Spleen (tissue), 11 donors: ENCODE results near the gene EPHA7. TPM values are rescaled to one million over a fixed set of nuclear protein-coding genes. Genes with fewer than 3 reads are reported as not detected.

Experiments
- DNase-seq: peaks from one replicate; pipeline ENCODE4 v3.0.0-alpha.2; 2020
- H3K27ac ChIP-seq, 8 donors: fragments of 200-600 bp; sonication (generic) in 7 of 8; 1 replicate in 4 of 8; 2 replicates in 4 of 8; pipeline versions ENCODE4 v1.5.0 to v1.8.0; 2016 to 2021; ENCODE audit warnings: inconsistent platforms in 4 of 8, mild to moderate bottlenecking in 4 of 8, moderate library complexity in 1 of 8
- H3K27me3 ChIP-seq, 7 donors: fragments of 200-600 bp; sonication (generic) in 6 of 7; replicated peaks in 1 of 7; 1 replicate in 4 of 7; 2 replicates in 3 of 7; pipeline versions ENCODE4 v1.5.0 to v1.8.0; 2016 to 2021; ENCODE audit warnings: inconsistent platforms in 3 of 7, mild to moderate bottlenecking in 1 of 7
- H3K36me3 ChIP-seq, 6 donors: fragments of 200-600 bp; sonication (generic) in 5 of 6; 1 replicate in 4 of 6; 2 replicates in 2 of 6; pipeline versions ENCODE4 v1.5.0 to v1.8.0; 2016 to 2021; ENCODE audit warnings: inconsistent platforms in 2 of 6
- H3K4me1 ChIP-seq, 6 donors: fragments of 200-600 bp; sonication (generic) in 5 of 6; 1 replicate in 3 of 6; 2 replicates in 3 of 6; pipeline versions ENCODE4 v1.5.0 to v1.8.0; 2016 to 2021; ENCODE audit warnings: inconsistent platforms in 3 of 6
- H3K4me3 ChIP-seq, 8 donors: fragments of 200-600 bp; sonication (generic) in 7 of 8; 1 replicate in 4 of 8; 2 replicates in 4 of 8; pipeline versions ENCODE4 v1.5.0 to v1.8.0; 2016 to 2021; ENCODE audit warnings: inconsistent platforms in 4 of 8, mild to moderate bottlenecking in 4 of 8, moderate library complexity in 2 of 8
- H3K9me3 ChIP-seq, 8 donors: fragments of 200-600 bp; sonication (generic) in 7 of 8; 1 replicate in 4 of 8; 2 replicates in 4 of 8; pipeline versions ENCODE4 v1.5.0 to v1.8.0; 2016 to 2021; ENCODE audit warnings: inconsistent platforms in 4 of 8
- CTCF ChIP-seq, 11 experiments: fragments of 200-600 bp in 7 of 11; fragments of 450-650 bp in 4 of 11; sonication (generic) in 4 of 11; IDR thresholded peaks in 8 of 11; conservative IDR thresholded peaks in 3 of 11; 1 replicate in 7 of 11; 2 replicates in 4 of 11; pipeline versions ENCODE4 v1.4.0 to v1.8.0; 2016 to 2021; ENCODE audit warnings: antibody characterized with exemption in 11 of 11, inconsistent platforms in 4 of 11, mild to moderate bottlenecking in 1 of 11
- POLR2A ChIP-seq, 3 donors: fragments of 450-650 bp; IDR thresholded peaks; one replicate each; pipeline ENCODE4 v1.5.1; 2017; ENCODE audit warnings: antibody characterized with exemption in 3 of 3, mild to moderate bottlenecking in 1 of 3
- POLR2AphosphoS5 ChIP-seq, 3 donors: sonication (generic); formaldehyde crosslinking; IDR thresholded peaks; one replicate each; pipeline ENCODE4 v1.5.1; 2017; ENCODE audit warnings: antibody characterized with exemption in 3 of 3
- WGBS, 5 donors: extraction: QIAGEN DNeasy Blood & Tissue Kit in 3 of 5; methylation state at CpG; one replicate each; pipeline versions ENCODE4 v1.1.5 to v1.1.7; 2013 to 2018; 5-methylcytosine and 5-hydroxymethylcytosine counted together
- intact Hi-C: fragments of 100-400 bp; cut with DNase I; formaldehyde crosslinking; loops from one replicate; pipeline ENCODE4 v1.15.0; 2023; ENCODE audit warnings: low total_unique reads
- polyA plus RNA-seq, 3 donors: library from polyadenylated mRNA; stranded (reverse); fragments of 200-250 nt; gene quantifications; one replicate each; pipeline ENCODE4 v1.2.1, GENCODE V29; 2013
- total RNA-seq, 7 donors: library from RNA; depleted of rRNA in 3 of 7; stranded (reverse); fragments of >200 nt in 3 of 7; fragmentation: NEBNext Ultra II Directional in 4 of 7; extraction: Animal tissue kit (Norgen Biotek cat#: 25700) in 4 of 7; gene quantifications; one replicate each; pipeline versions ENCODE4 v1.1.0 to v1.2.1, GENCODE V29; 2016 to 2021
- donor health status: healthy with polysubstance abuse.
- donor health status: DM: no; HTN: no; CAD: no; lungs with moderate emphysema.
- donor health status: DM: no; HTN: no; CAD: no.
- donor health status: Bipolar disorder and iron deficiency.
- donor health status: healthy.
- donor health status: DM: no; HTN: no; CAD: no.
- donor health status: DM: yes; HTN: yes; CAD: no.

The EPHA7 gene
- total and polyA plus RNA-seq, 10 donors = 0.78 to 28.8 (median 12.5) TPM

GRCh38 chr6:93272211-93272610 is 147.1 kb downstream of the EPHA7 start:
- no peak for DNase-seq
- Histone ChIP-seq H3K4me1 (no peaks in the 10 kb centered on the region), H3K4me3 (no peak overlapping the region), H3K36me3 (no peaks in the 10 kb centered on the region), H3K27ac (no peak overlapping the region), H3K27me3 (no peaks in the 10 kb centered on the region), H3K9me3 (no peaks in the 10 kb centered on the region)
- TF ChIP-seq POLR2A (IDR thresholded peaks at IDR 0.05) (no peak), POLR2AphosphoS5 (IDR thresholded peaks at IDR 0.05) (no peak), CTCF (IDR thresholded peaks at IDR 0.05 in 8 of 11, conservative IDR thresholded peaks at IDR 0.05 in 3 of 11) (no peak)
- intact Hi-C loops = no loop called here
- 88 to 93% (median 90%) methylated on average over 4 of the region's 4 CpGs for WGBS, 5 donors

DNA sequence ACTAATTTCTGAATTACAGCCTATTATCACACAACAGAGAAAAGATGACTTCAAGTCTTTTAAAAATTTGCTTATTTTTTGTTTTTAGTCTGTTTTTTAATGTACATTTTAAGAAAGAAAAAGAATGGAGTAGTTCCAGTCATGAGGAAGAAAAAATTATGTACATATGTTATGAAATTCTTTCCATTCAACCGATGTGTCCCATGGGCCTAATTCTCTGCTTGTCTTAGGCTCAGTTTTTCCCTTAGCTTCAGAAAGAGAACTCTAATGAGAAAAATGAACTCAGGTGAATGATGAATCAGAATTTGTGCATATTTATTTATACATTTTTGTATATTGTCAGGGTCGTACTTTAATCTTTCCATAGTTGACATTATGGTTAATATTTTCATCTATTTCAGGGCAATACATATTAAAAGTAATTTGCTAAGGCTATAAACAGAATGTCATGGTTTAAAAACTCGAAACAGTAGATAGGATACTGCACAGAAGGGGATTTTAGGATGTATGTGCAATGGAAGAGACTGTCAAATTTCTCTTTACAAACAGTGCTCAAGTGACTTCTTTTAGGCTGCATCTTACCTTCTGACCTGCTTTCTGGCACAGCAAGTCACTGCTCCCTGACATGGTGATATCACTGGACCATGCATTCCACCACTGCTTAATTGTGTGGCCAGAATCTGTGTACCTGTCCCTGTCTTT is 153.1 kb downstream of the EPHA7 start:
- H3K4me3 ChIP-seq = no peak overlapping the region
- H3K27me3 ChIP-seq = no peaks in the 10 kb centered on the region
- H3K36me3 ChIP-seq = no peaks in the 10 kb centered on the region
- intact Hi-C loops = no loop called here
- WGBS, 5 donors = 71 to 80% (median 75%) methylated on average over 3 of the region's 3 CpGs
- H3K27ac ChIP-seq = no peak overlapping the region
- TF ChIP-seq POLR2AphosphoS5 (IDR thresholded peaks at IDR 0.05) (no peak), CTCF (IDR thresholded peaks at IDR 0.05 in 8 of 11, conservative IDR thresholded peaks at IDR 0.05 in 3 of 11) (no peak), POLR2A (IDR thresholded peaks at IDR 0.05) (no peak)
- no peaks in the 10 kb centered on the region for H3K4me1 ChIP-seq
- H3K9me3 ChIP-seq = no peaks in the 10 kb centered on the region
- DNase-seq = no peak

DNA sequence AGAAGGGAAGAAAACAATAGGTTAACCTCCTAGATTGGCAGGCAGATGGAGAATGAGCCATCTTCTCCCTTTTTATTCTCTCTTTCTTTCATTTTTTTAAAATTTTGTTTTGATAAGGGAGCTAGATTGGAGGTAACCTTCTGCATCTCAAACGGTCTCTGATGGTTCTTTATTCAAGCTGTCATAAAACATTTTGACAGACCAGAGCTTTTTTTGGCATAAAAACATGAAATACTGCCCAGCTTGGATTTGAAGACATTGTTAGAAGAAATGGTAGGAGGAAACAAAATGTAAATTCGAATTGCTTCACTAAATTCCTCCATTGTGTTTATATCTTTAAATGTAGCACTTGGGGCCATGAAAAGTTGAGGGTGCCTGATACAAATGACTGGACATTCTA is 158.5 kb downstream of the EPHA7 start:
- H3K36me3 ChIP-seq = no peaks in the 10 kb centered on the region
- WGBS, 5 donors = 37 to 46% (median 37%) methylated on average over 2 of the region's 2 CpGs
- intact Hi-C loops = no loop called here

More for the DNA sequence above, 158.5 kb downstream of the EPHA7 start:
- Histone ChIP-seq H3K27me3 (no peaks in the 10 kb centered on the region), H3K27ac (no peak overlapping the region), H3K4me1 (no peaks in the 10 kb centered on the region), H3K4me3 (no peak overlapping the region), H3K9me3 (no peaks in the 10 kb centered on the region)
- DNase-seq = no peak
- TF ChIP-seq POLR2AphosphoS5 (IDR thresholded peaks at IDR 0.05) = no peak
- no peak for TF ChIP-seq CTCF (IDR thresholded peaks at IDR 0.05 in 8 of 11, conservative IDR thresholded peaks at IDR 0.05 in 3 of 11)
- no peak for TF ChIP-seq POLR2A (IDR thresholded peaks at IDR 0.05)
